Mammary epithelial cell (primary cell): Measurements from ENCODE around the gene EPHA3.

Source experiments
- EZH2 ChIP-seq: IDR thresholded peaks from 2 replicates; pipeline ENCODE4 v1.6.1; 2012; ENCODE audit warnings: low read length, inconsistent platforms, borderline replicate concordance
- TF ChIP-seq, protein P1 (sequence below), 2 donors: IDR thresholded peaks in 1 of 2; conservative IDR thresholded peaks in 1 of 2; 2 replicates each; pipeline ENCODE4 v1.5.1; 2011 to 2012; ENCODE audit warnings: inconsistent platforms in 2 of 2, low read length in 2 of 2, mild to moderate bottlenecking in 2 of 2, control low read depth in 1 of 2, low read depth in 1 of 2; ENCODE audit not compliant: insufficient read depth in 1 of 2; ENCODE audit errors: extremely low read depth in 1 of 2

GRCh38 chr3:89171687-89172545, 64.5 kb downstream of the EPHA3 start:
- TF ChIP-seq, protein P1, sequence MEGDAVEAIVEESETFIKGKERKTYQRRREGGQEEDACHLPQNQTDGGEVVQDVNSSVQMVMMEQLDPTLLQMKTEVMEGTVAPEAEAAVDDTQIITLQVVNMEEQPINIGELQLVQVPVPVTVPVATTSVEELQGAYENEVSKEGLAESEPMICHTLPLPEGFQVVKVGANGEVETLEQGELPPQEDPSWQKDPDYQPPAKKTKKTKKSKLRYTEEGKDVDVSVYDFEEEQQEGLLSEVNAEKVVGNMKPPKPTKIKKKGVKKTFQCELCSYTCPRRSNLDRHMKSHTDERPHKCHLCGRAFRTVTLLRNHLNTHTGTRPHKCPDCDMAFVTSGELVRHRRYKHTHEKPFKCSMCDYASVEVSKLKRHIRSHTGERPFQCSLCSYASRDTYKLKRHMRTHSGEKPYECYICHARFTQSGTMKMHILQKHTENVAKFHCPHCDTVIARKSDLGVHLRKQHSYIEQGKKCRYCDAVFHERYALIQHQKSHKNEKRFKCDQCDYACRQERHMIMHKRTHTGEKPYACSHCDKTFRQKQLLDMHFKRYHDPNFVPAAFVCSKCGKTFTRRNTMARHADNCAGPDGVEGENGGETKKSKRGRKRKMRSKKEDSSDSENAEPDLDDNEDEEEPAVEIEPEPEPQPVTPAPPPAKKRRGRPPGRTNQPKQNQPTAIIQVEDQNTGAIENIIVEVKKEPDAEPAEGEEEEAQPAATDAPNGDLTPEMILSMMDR (conservative IDR thresholded peaks at IDR 0.05 in 1 of 2, IDR thresholded peaks at IDR 0.05 in 1 of 2; ENCODE audit: extremely low read depth in 1 of 2, insufficient read depth in 1 of 2, low read depth in 1 of 2, low read length in 2 of 2): no peak
- TF ChIP-seq EZH2: no peak
